OCI-LY1 (cell line): ENCODE data around the gene MAPK9.

Source experiments
- CTCF ChIP-seq: fragments of 200-600 bp; sonication (generic), shearing (Covaris generic); IDR thresholded peaks from 2 replicates; pipeline ENCODE4 v1.5.1; 2017; ENCODE audit warnings: mild to moderate bottlenecking, antibody characterized with exemption, low read length, moderate library complexity, mixed read lengths
- EZH2 ChIP-seq: fragments of 200-600 bp; sonication (generic), shearing (Covaris generic); IDR thresholded peaks from 2 replicates; pipeline ENCODE4 v1.8.0; 2017; ENCODE audit warnings: borderline replicate concordance, mixed run types, mild to moderate bottlenecking, antibody characterized with exemption, low read length, moderate library complexity, mixed read lengths

DNA sequence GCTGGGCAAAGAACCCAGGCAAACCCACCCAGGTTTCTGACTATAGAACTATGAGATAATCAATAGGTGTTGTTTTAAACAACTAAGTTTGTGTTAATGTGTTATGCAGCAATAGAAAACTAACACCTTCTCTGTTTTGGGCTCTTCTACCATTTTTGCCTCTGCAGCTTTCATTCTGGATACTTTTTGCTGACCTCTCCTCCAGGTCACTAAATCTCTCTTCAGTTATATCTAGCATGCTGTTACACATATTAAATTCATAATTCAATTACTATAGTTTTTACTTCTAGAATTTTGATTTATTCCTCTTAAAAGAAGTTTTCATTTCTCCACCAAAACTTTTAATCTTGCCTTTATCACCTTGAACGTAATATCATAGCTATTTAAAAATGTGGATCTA, 17.2 kb downstream of the MAPK9 start:
- TF ChIP-seq CTCF: no peak
- TF ChIP-seq EZH2: no peak
